Nephron progenitor cell (in vitro differentiated cells): ENCODE data around the gene CALML4.

Experiments used
- DNase-seq: peaks from one replicate; pipeline ENCODE4 v3.0.0; 2021
- H3K27ac Mint-ChIP-seq: 2 replicates; pipeline ENCODE4 v1.8.0; 2021; ENCODE audit warnings: mild to moderate bottlenecking, moderate library complexity, mixed read lengths
- H3K27me3 Mint-ChIP-seq: 2 replicates; pipeline ENCODE4 v1.8.0; 2021; ENCODE audit warnings: mild to moderate bottlenecking, low read depth, mixed read lengths; ENCODE audit not compliant: poor library complexity
- H3K36me3 Mint-ChIP-seq: 2 replicates; pipeline ENCODE4 v1.8.0; 2021; ENCODE audit warnings: low read depth, mixed read lengths
- H3K4me1 Mint-ChIP-seq: 2 replicates; pipeline ENCODE4 v1.8.0; 2021; ENCODE audit warnings: mixed read lengths
- H3K4me3 Mint-ChIP-seq: 2 replicates; pipeline ENCODE4 v1.8.0; 2021; ENCODE audit warnings: mild to moderate bottlenecking, moderate library complexity, mixed read lengths
- H3K9me3 Mint-ChIP-seq: 2 replicates; pipeline ENCODE4 v1.8.0; 2021; ENCODE audit warnings: mild to moderate bottlenecking, moderate library complexity, mixed read lengths
- CTCF ChIP-seq: fragments of 200-600 bp; sonication (generic); IDR thresholded peaks from 2 replicates; pipeline ENCODE4 v1.5.0; 2021; ENCODE audit warnings: antibody characterized with exemption

Gene CALML4

GRCh38 chr15:68191555-68191954, 13.6 kb downstream of the CALML4 start:
- Mint-ChIP-seq H3K27me3 (no peaks in the 10 kb centered on the region), H3K9me3 (no peaks in the 10 kb centered on the region), H3K4me1 (peaks cover 7% of the 10 kb centered on the region), H3K27ac (no peak overlapping the region), H3K36me3 (peaks cover 54% of the 10 kb centered on the region), H3K4me3 (no peak overlapping the region)
- TF ChIP-seq CTCF = no peak
- no peak for DNase-seq

GRCh38 chr15:68190048-68190447, 15.1 kb downstream of the CALML4 start:
- DNase-seq = no peak
- no peak overlapping the region for H3K27ac Mint-ChIP-seq
- peaks cover 4% of the 10 kb centered on the region for H3K4me1 Mint-ChIP-seq

GRCh38 chr15:68188647-68189046, 16.5 kb downstream of the CALML4 start:
- TF ChIP-seq CTCF = no peak
- H3K36me3 Mint-ChIP-seq = peaks cover 70% of the 10 kb centered on the region
- H3K27me3 Mint-ChIP-seq = no peaks in the 10 kb centered on the region
- no peak overlapping the region for H3K4me3 Mint-ChIP-seq
- H3K27ac Mint-ChIP-seq = no peak overlapping the region
- no peak for DNase-seq
- no peaks in the 10 kb centered on the region for H3K9me3 Mint-ChIP-seq
- no peaks in the 10 kb centered on the region for H3K4me1 Mint-ChIP-seq

More at GRCh38 chr15:68190048-68190447, 15.1 kb downstream of the CALML4 start:
- no peak for TF ChIP-seq CTCF
- Mint-ChIP-seq H3K4me3 (no peak overlapping the region), H3K27me3 (no peaks in the 10 kb centered on the region), H3K9me3 (no peaks in the 10 kb centered on the region), H3K36me3 (peaks cover 62% of the 10 kb centered on the region)

GRCh38 chr15:68187559-68187958, 17.6 kb downstream of the CALML4 start:
- Mint-ChIP-seq H3K27me3 (no peaks in the 10 kb centered on the region), H3K36me3 (peaks cover 69% of the 10 kb centered on the region), H3K9me3 (no peaks in the 10 kb centered on the region), H3K4me3 (no peak overlapping the region), H3K27ac (no peak overlapping the region), H3K4me1 (no peaks in the 10 kb centered on the region)
- no peak for DNase-seq
- no peak for TF ChIP-seq CTCF

GRCh38 chr15:68186671-68187397, 18.3 kb downstream of the CALML4 start:
- no peak for DNase-seq
- H3K4me1 Mint-ChIP-seq = no peaks in the 10 kb centered on the region
- no peak overlapping the region for H3K4me3 Mint-ChIP-seq
- H3K36me3 Mint-ChIP-seq = peaks cover 69% of the 10 kb centered on the region
- H3K27me3 Mint-ChIP-seq = no peaks in the 10 kb centered on the region
- H3K9me3 Mint-ChIP-seq = no peaks in the 10 kb centered on the region
- H3K27ac Mint-ChIP-seq = no peak overlapping the region
- TF ChIP-seq CTCF = no peak
